Sigmoid colon (tissue), 3 donors: ENCODE measurements around the gene SERPINF2.

Experiments used
- POLR2A ChIP-seq, 2 donors: fragments of 450-650 bp; IDR thresholded peaks; one replicate each; pipeline ENCODE4 v1.6.1; 2016; ENCODE audit warnings: antibody characterized with exemption in 2 of 2, mild to moderate bottlenecking in 2 of 2, moderate library complexity in 2 of 2
- TF ChIP-seq, protein P1 (sequence below), 4 experiments: fragments of 450-650 bp in 3 of 4; fragments of 200-600 bp in 1 of 4; IDR thresholded peaks; one replicate each; pipeline ENCODE4 v1.5.1; 2016 to 2019; ENCODE audit warnings: antibody characterized with exemption in 4 of 4, mild to moderate bottlenecking in 3 of 4, moderate library complexity in 2 of 4

DNA sequence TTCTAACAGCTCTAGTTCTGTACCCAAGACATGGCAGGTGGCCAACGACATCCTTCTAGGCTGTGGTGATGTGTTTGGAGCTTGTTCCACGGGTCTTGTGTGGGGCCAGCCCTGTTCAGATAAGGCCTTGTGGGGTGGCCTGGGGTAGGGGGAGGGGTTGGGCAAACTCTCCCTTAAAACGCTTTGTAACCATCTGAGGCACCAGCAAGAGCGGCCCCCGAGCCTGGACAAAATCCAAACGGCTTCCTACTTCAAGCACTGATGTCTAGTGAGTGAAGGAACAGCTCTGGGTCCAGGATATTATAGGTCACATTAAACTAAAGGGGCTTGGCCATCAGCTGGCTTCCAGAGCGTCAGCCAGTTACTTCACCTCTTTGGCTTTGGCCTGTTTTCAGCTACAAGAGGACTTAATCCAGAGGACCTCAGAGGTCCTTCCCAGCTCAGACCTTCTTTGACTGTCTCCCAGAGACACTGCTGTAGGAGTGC lies 31.1 kb downstream of the SERPINF2 start:
- TF ChIP-seq POLR2A (IDR thresholded peaks at IDR 0.05), result no peak
- TF ChIP-seq, protein P1, sequence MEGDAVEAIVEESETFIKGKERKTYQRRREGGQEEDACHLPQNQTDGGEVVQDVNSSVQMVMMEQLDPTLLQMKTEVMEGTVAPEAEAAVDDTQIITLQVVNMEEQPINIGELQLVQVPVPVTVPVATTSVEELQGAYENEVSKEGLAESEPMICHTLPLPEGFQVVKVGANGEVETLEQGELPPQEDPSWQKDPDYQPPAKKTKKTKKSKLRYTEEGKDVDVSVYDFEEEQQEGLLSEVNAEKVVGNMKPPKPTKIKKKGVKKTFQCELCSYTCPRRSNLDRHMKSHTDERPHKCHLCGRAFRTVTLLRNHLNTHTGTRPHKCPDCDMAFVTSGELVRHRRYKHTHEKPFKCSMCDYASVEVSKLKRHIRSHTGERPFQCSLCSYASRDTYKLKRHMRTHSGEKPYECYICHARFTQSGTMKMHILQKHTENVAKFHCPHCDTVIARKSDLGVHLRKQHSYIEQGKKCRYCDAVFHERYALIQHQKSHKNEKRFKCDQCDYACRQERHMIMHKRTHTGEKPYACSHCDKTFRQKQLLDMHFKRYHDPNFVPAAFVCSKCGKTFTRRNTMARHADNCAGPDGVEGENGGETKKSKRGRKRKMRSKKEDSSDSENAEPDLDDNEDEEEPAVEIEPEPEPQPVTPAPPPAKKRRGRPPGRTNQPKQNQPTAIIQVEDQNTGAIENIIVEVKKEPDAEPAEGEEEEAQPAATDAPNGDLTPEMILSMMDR (IDR thresholded peaks at IDR 0.05), result no peak
